Calu3 (cell line): ENCODE results near the gene DGAT2. TPM values are rescaled to one million over a fixed set of nuclear protein-coding genes. Genes with fewer than 3 reads are reported as not detected.

ENCODE experiments used
- BruUV-seq: library from RNA; stranded (reverse); fragments of 400-500 nt; replicated peaks from 2 replicates; lab custom pipeline; 2021; lab: Mats Ljungman, UMichigan
- CTCF ChIA-PET: fragments of 300-600 bp; sonication (Branson Sonifier 250); formaldehyde crosslinking; loops from one replicate; lab custom pipeline; 2022; ENCODE audit warnings: antibody characterized with exemption; lab: Charles Lee
- DNase-seq: peaks from one replicate; pipeline ENCODE4 v3.0.0; 2022
- H3K27ac Mint-ChIP-seq: one replicate; pipeline ENCODE4 v1.8.0; 2022; ENCODE audit warnings: mixed read lengths; ENCODE audit not compliant: unreplicated experiment
- H3K27me3 Mint-ChIP-seq: one replicate; pipeline ENCODE4 v1.8.0; 2022; ENCODE audit warnings: mixed read lengths; ENCODE audit not compliant: unreplicated experiment
- H3K36me3 Mint-ChIP-seq: one replicate; pipeline ENCODE4 v1.8.0; 2022; ENCODE audit warnings: mild to moderate bottlenecking, moderate library complexity, mixed read lengths; ENCODE audit not compliant: insufficient read depth, unreplicated experiment
- H3K4me1 Mint-ChIP-seq: one replicate; pipeline ENCODE4 v1.8.0; 2022; ENCODE audit warnings: mild to moderate bottlenecking, low read depth, mixed read lengths; ENCODE audit not compliant: unreplicated experiment
- H3K4me3 Mint-ChIP-seq: one replicate; pipeline ENCODE4 v1.8.0; 2022; ENCODE audit warnings: mild to moderate bottlenecking, low read depth, moderate library complexity, mixed read lengths; ENCODE audit not compliant: unreplicated experiment
- H3K9me3 Mint-ChIP-seq: one replicate; pipeline ENCODE4 v1.8.0; 2022; ENCODE audit warnings: low read depth, mixed read lengths; ENCODE audit not compliant: unreplicated experiment
- intact Hi-C: fragments of 100-400 bp; cut with micrococcal nuclease; formaldehyde crosslinking; loops from one replicate; pipeline ENCODE4 v1.10.0; 2022; ENCODE audit not compliant: unreplicated experiment
- total RNA-seq: library from RNA; stranded (reverse); gene quantifications from 2 replicates; pipeline ENCODE4 v1.2.3, GENCODE V29; 2022
- TF ChIP-seq, protein P1 (sequence below): fragments of 200-600 bp; IDR thresholded peaks from one replicate; pipeline ENCODE4 v1.8.0; 2022; ENCODE audit warnings: antibody characterized with exemption; ENCODE audit not compliant: unreplicated experiment

DGAT2 gene
- total RNA-seq, 1 experiment from 2014 or later: 3.9 TPM

DNA sequence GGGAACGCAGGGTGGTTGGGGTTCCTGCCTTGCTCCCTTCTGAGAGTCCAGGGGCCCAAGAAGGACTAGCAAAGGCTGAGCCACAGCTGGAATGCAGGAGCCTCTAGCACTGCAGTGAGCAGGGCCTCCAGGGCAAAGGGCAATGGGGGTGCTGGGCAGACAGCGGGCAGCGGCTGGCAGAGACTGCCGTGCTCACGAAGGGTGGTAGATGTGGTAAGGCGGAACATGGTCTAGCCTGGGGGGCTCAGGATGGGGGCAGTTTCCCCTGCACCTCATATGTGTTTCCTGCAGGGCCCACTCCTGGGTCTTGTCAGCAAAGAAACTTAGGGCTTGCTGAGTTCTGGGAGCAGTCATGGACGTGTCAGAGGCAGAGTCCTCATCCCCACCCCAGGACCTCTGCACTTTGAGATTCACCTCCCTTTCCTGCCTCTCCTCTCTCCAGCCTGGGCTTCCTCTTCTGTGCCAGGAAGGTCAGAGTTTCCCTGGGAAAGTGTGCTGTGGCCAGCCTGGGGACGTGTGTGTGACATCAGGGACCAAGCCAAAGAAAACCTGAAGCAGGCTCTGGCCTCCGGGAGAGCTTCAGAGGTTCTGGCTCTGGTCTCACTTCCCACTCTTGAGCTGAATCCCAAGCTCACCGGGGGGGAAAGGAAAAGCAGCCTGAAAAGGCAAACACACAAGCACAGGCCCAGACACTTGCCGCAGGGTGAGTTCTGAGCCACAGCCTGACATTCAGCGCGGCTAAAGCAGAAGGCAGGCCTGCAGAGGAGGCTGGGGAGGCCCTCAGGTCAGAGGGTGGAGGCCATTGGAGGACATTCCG, 46.5 kb upstream of the DGAT2 start:
- no peaks in the 10 kb centered on the region for H3K9me3 Mint-ChIP-seq
- peaks cover 8% of the 10 kb centered on the region for H3K27me3 Mint-ChIP-seq
- peaks cover 4% of the 10 kb centered on the region for H3K4me1 Mint-ChIP-seq
- no peak overlapping the region for H3K27ac Mint-ChIP-seq
- intact Hi-C loops: loop anchor here (5.0 kb wide), 1 partner anchor 80 kb away; no protein-coding TSS in a partner anchor
- BruUV-seq: no TSS peak
- DNase-seq: no peak
- TF ChIP-seq, protein P1, sequence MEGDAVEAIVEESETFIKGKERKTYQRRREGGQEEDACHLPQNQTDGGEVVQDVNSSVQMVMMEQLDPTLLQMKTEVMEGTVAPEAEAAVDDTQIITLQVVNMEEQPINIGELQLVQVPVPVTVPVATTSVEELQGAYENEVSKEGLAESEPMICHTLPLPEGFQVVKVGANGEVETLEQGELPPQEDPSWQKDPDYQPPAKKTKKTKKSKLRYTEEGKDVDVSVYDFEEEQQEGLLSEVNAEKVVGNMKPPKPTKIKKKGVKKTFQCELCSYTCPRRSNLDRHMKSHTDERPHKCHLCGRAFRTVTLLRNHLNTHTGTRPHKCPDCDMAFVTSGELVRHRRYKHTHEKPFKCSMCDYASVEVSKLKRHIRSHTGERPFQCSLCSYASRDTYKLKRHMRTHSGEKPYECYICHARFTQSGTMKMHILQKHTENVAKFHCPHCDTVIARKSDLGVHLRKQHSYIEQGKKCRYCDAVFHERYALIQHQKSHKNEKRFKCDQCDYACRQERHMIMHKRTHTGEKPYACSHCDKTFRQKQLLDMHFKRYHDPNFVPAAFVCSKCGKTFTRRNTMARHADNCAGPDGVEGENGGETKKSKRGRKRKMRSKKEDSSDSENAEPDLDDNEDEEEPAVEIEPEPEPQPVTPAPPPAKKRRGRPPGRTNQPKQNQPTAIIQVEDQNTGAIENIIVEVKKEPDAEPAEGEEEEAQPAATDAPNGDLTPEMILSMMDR: no peak
- CTCF ChIA-PET: interaction anchor here (1.2 kb wide), 1 partner anchor 47 kb away, joined by 3 read pairs; no protein-coding TSS in a partner anchor
- no peak overlapping the region for H3K4me3 Mint-ChIP-seq
- H3K36me3 Mint-ChIP-seq: peaks cover 5% of the 10 kb centered on the region

DNA sequence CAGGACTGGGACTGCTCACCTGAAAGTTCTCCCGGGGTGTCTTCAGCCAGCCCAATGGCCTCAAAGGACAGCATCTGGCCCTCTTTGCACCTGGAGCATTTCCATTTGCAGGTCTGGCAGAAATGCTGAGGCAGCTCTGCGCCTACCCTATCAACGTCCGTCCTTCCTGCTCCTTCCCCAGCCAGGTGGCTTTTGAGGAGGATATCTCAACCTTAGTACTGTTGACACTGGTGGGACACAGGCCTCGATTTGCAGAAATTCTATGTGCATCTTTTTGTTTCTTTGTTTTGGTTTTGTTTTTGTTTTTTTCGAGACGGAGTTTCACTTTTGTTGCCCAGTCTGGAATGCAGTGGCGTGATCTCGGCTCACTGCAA, 45.9 kb upstream of the DGAT2 start:
- no peaks in the 10 kb centered on the region for H3K9me3 Mint-ChIP-seq
- no peak overlapping the region for H3K4me3 Mint-ChIP-seq
- BruUV-seq: no TSS peak
- H3K4me1 Mint-ChIP-seq: no peaks in the 10 kb centered on the region
- no peak overlapping the region for H3K27ac Mint-ChIP-seq
- TF ChIP-seq, protein P1: no peak
- intact Hi-C loops: loop anchor here (1.0 to 5.0 kb wide), 2 partner anchors 80 to 146 kb away; no protein-coding TSS in a partner anchor
- peaks cover 5% of the 10 kb centered on the region for H3K36me3 Mint-ChIP-seq
- peaks cover 2% of the 10 kb centered on the region for H3K27me3 Mint-ChIP-seq
- no peak for DNase-seq
- CTCF ChIA-PET: interaction anchor here (1.0 kb wide), 2 partner anchors 69 to 144 kb away, joined by 3 read pairs; no protein-coding TSS in a partner anchor

DNA sequence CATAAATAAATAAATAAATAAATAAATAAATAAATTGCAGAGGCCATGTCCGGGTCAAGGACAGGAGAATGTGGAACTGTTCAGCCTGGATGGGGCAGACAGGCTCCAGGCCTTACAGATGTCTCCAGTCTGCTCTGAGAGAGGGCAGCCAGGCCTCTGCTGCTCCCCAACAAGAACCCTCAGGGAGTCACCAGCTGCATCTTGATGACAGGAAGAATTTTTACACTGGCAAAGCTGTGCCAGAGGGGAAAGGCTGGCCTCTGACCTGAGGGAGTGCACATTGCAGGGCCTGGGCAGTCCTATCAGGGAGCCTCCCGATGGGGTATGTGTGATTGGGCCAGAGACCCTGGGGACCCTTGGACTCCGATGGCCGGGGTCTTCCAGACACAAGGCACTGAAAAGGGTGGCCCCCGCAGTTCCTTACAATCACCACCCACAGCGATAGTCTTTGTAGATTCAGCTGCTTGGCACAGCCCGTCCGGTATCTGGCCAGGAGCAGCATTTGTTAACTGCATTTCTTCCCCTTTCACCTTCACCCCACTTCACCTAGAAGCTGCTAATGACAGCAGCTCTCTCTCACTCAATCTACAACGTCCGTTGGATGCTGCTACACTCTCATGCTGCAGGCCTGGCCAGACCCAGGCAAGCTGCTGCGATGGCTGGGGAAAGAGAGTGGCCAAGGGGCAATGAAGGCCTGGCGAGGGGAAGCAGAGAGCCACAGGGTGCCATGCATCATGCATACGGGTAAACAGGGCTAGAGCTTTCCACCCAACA, 42.8 kb upstream of the DGAT2 start:
- H3K27me3 Mint-ChIP-seq: no peaks in the 10 kb centered on the region

DNA sequence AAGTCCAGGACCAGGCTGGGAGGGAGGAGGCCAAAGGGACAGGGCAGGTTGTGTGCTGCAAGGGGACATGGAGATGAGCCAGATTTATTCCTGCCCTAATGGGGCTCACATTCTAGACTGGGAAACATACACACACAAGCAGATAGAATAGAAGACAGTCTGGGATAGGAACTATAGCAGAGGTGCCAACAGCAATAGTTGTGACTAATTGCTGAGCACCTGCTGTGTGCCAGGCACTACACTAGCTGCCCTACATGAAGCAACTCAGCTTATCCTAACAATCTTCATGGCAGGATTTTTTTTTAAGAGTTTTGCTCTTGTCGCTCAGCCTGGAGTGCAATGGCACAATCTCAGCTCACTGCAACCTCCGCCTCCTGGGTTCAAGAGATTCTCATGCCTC, 39.6 kb upstream of the DGAT2 start:
- TF ChIP-seq, protein P1: no peak
- Mint-ChIP-seq H3K4me3 (no peak overlapping the region), H3K4me1 (no peaks in the 10 kb centered on the region), H3K27ac (no peak overlapping the region), H3K27me3 (peaks cover 25% of the 10 kb centered on the region), H3K36me3 (no peaks in the 10 kb centered on the region), H3K9me3 (no peaks in the 10 kb centered on the region)
- CTCF ChIA-PET: no interaction called here
- BruUV-seq: no TSS peak
- intact Hi-C loops: no loop called here
- DNase-seq: no peak

More for the DNA sequence above, 42.8 kb upstream of the DGAT2 start:
- Mint-ChIP-seq H3K4me3 (no peak overlapping the region), H3K27ac (no peak overlapping the region), H3K9me3 (no peaks in the 10 kb centered on the region), H3K4me1 (no peaks in the 10 kb centered on the region), H3K36me3 (no peaks in the 10 kb centered on the region)
- CTCF ChIA-PET: no interaction called here
- DNase-seq: no peak
- TF ChIP-seq, protein P1: no peak
- intact Hi-C loops: no loop called here
- no TSS peak for BruUV-seq
